Activated naive CD8-positive, alpha-beta T cell (primary cell): Measurements from ENCODE around the gene OSMR.

Source experiments
- H3K27ac Mint-ChIP-seq: one replicate; pipeline ENCODE4 v1.8.0; 2021; ENCODE audit warnings: mixed read lengths
- H3K27me3 Mint-ChIP-seq: one replicate; pipeline ENCODE4 v1.8.0; 2021; ENCODE audit warnings: mixed read lengths
- H3K36me3 Mint-ChIP-seq: one replicate; pipeline ENCODE4 v1.8.0; 2021; ENCODE audit warnings: mixed read lengths
- H3K4me1 Mint-ChIP-seq: one replicate; pipeline ENCODE4 v1.8.0; 2021; ENCODE audit warnings: low read depth, mixed read lengths
- H3K4me3 Mint-ChIP-seq: one replicate; pipeline ENCODE4 v1.8.0; 2021; ENCODE audit warnings: mild to moderate bottlenecking, mixed read lengths
- H3K9me3 Mint-ChIP-seq: one replicate; pipeline ENCODE4 v1.8.0; 2021; ENCODE audit warnings: low read depth, mixed read lengths

OSMR gene

DNA sequence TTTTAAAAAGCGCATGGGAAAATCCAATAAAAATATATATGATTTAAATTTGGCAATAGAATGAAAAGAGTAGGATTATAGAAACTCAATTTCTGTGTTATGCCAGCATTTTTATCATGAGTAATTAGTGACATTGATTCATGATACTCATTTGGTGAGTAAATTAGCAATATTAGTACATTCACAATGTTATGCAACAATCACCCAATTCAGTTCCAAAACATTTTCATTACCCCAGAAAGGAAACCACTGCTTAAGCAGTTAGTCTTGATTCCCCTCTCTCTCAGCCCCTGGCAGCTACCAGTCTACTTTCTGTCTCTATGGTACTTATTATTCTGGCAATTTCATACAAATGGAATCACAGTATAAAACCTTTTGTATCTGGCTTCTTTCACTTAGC is 27.0 kb downstream of the OSMR start:
- Mint-ChIP-seq H3K4me1 (no peaks in the 10 kb centered on the region), H3K27ac (no peak overlapping the region), H3K27me3 (peaks cover 36% of the 10 kb centered on the region), H3K36me3 (no peaks in the 10 kb centered on the region), H3K4me3 (no peak overlapping the region), H3K9me3 (no peaks in the 10 kb centered on the region)

DNA sequence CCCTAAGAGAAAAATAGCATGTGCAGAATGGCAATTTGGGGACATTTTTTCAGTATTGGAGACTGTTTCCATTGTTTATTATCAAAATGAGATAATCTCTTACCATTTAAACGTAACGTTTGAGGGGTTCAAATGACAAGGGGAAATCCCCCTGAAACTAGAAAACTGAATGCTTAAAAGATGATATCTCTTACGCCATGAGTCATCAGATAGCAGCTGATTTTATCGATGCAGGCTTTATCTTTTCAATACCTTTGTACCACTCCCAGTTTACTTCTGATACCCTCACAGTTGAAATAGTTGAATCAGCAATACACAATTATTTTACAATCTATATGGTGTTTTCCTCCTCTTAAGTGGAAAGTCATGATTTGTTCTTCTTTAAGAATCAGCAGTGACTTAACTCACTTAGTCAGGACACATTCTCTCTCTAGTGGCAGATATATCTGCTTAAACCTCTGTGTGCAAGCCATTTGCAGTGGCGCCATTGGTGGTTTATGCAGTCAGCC is 29.2 kb downstream of the OSMR start:
- H3K4me1 Mint-ChIP-seq: no peaks in the 10 kb centered on the region
- H3K27me3 Mint-ChIP-seq: peaks cover 33% of the 10 kb centered on the region
- H3K27ac Mint-ChIP-seq: no peak overlapping the region
- no peak overlapping the region for H3K4me3 Mint-ChIP-seq
- H3K9me3 Mint-ChIP-seq: no peaks in the 10 kb centered on the region
- H3K36me3 Mint-ChIP-seq: no peaks in the 10 kb centered on the region

GRCh38 chr5:38878391-38879077 is 32.7 kb downstream of the OSMR start:
- no peaks in the 10 kb centered on the region for H3K9me3 Mint-ChIP-seq
- no peaks in the 10 kb centered on the region for H3K36me3 Mint-ChIP-seq
- peaks cover 24% of the 10 kb centered on the region for H3K27me3 Mint-ChIP-seq
- H3K4me3 Mint-ChIP-seq: no peak overlapping the region
- H3K27ac Mint-ChIP-seq: no peak overlapping the region
- H3K4me1 Mint-ChIP-seq: no peaks in the 10 kb centered on the region

GRCh38 chr5:38879078-38879460 is 33.3 kb downstream of the OSMR start:
- no peak overlapping the region for H3K27ac Mint-ChIP-seq
- no peaks in the 10 kb centered on the region for H3K9me3 Mint-ChIP-seq
- no peaks in the 10 kb centered on the region for H3K36me3 Mint-ChIP-seq
- H3K27me3 Mint-ChIP-seq: peaks cover 21% of the 10 kb centered on the region
- no peak overlapping the region for H3K4me3 Mint-ChIP-seq
- H3K4me1 Mint-ChIP-seq: no peaks in the 10 kb centered on the region

- no peaks in the 10 kb centered on the region for H3K9me3 Mint-ChIP-seq
- H3K27me3 Mint-ChIP-seq: peaks cover 12% of the 10 kb centered on the region
- no peak overlapping the region for H3K27ac Mint-ChIP-seq
These were observed 38.0 kb downstream of the OSMR start for GRCh38 chr5:38883842-38884241.

GRCh38 chr5:38885208-38885607 is 39.4 kb downstream of the OSMR start:
- no peaks in the 10 kb centered on the region for H3K9me3 Mint-ChIP-seq
- H3K27me3 Mint-ChIP-seq: peaks cover 10% of the 10 kb centered on the region
- H3K27ac Mint-ChIP-seq: no peak overlapping the region
- no peaks in the 10 kb centered on the region for H3K36me3 Mint-ChIP-seq
- H3K4me3 Mint-ChIP-seq: no peak overlapping the region
- no peaks in the 10 kb centered on the region for H3K4me1 Mint-ChIP-seq

More at GRCh38 chr5:38883842-38884241, 38.0 kb downstream of the OSMR start:
- no peaks in the 10 kb centered on the region for H3K4me1 Mint-ChIP-seq
- no peak overlapping the region for H3K4me3 Mint-ChIP-seq
- no peaks in the 10 kb centered on the region for H3K36me3 Mint-ChIP-seq

- no peak overlapping the region for H3K4me3 Mint-ChIP-seq
- peaks cover 21% of the 10 kb centered on the region for H3K27me3 Mint-ChIP-seq
- H3K4me1 Mint-ChIP-seq: no peaks in the 10 kb centered on the region
- no peak overlapping the region for H3K27ac Mint-ChIP-seq
- H3K36me3 Mint-ChIP-seq: no peaks in the 10 kb centered on the region
- H3K9me3 Mint-ChIP-seq: no peaks in the 10 kb centered on the region
These were observed 42.2 kb downstream of the OSMR start for GRCh38 chr5:38888041-38888440.

- no peaks in the 10 kb centered on the region for H3K4me1 Mint-ChIP-seq
These were observed 43.6 kb downstream of the OSMR start for GRCh38 chr5:38889424-38889823.

GRCh38 chr5:38891563-38891962 is 45.8 kb downstream of the OSMR start:
- Mint-ChIP-seq H3K4me3 (no peak overlapping the region), H3K9me3 (peaks cover 16% of the 10 kb centered on the region), H3K27ac (no peak overlapping the region), H3K36me3 (no peaks in the 10 kb centered on the region), H3K27me3 (peaks cover 14% of the 10 kb centered on the region), H3K4me1 (no peaks in the 10 kb centered on the region)

More at GRCh38 chr5:38889424-38889823, 43.6 kb downstream of the OSMR start:
- Mint-ChIP-seq H3K4me3 (no peak overlapping the region), H3K27me3 (peaks cover 21% of the 10 kb centered on the region), H3K27ac (no peak overlapping the region), H3K36me3 (no peaks in the 10 kb centered on the region), H3K9me3 (peaks cover 9% of the 10 kb centered on the region)

DNA sequence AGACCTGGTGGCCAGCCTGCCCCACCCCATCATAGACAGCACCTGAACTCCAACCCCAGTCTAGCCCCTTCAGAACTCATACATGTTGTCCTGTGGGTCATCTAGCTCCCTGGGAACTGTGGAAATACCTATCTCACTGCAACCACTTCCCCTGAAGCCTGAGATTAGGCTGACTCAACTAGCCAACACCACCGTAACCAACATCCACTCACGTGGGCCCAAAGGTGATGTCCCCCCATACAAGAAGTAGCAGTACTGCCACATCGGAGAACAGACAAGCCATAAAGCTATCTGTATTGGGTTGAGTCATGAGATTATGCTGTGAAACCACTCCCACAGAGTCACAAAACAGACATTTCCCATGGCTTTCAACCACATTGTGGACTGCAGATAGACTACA is 46.6 kb downstream of the OSMR start:
- peaks cover 14% of the 10 kb centered on the region for H3K27me3 Mint-ChIP-seq
- H3K27ac Mint-ChIP-seq: no peak overlapping the region
- peaks cover 21% of the 10 kb centered on the region for H3K9me3 Mint-ChIP-seq
- no peak overlapping the region for H3K4me3 Mint-ChIP-seq
- no peaks in the 10 kb centered on the region for H3K4me1 Mint-ChIP-seq
- no peaks in the 10 kb centered on the region for H3K36me3 Mint-ChIP-seq

- Mint-ChIP-seq H3K4me3 (no peak overlapping the region), H3K9me3 (peaks cover 21% of the 10 kb centered on the region), H3K27me3 (peaks cover 10% of the 10 kb centered on the region), H3K27ac (no peak overlapping the region), H3K36me3 (peaks cover 3% of the 10 kb centered on the region), H3K4me1 (no peaks in the 10 kb centered on the region)
These were observed 50.9 kb downstream of the OSMR start for GRCh38 chr5:38896760-38897159.

- Mint-ChIP-seq H3K36me3 (peaks cover 5% of the 10 kb centered on the region), H3K4me1 (no peaks in the 10 kb centered on the region), H3K27ac (no peak overlapping the region), H3K4me3 (no peak overlapping the region), H3K27me3 (peaks cover 6% of the 10 kb centered on the region), H3K9me3 (peaks cover 15% of the 10 kb centered on the region)
These were observed 54.1 kb downstream of the OSMR start for GRCh38 chr5:38899936-38900335.

GRCh38 chr5:38905516-38905915 is 59.7 kb downstream of the OSMR start:
- Mint-ChIP-seq H3K36me3 (peaks cover 5% of the 10 kb centered on the region), H3K27me3 (peaks cover 9% of the 10 kb centered on the region), H3K4me3 (no peak overlapping the region), H3K4me1 (no peaks in the 10 kb centered on the region), H3K9me3 (peaks cover 15% of the 10 kb centered on the region), H3K27ac (no peak overlapping the region)

DNA sequence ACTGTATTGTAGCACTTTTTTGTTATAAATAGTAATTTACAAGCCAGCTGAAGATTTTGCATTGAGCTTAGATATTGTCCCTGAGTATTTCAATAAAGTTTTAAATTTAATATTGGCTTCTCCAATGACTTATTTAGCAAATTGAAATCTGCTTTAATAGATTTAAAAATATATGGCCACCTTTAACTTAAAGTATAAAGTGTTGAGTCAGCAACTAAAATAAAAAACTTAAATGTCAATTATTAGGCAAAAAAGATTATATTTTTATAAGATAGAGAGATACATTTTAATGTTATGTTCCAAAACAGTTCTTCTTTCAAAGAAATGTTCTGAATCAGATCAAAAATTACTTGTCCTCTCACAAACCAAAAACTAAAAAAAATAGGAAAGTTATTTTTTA is 60.7 kb downstream of the OSMR start:
- Mint-ChIP-seq H3K4me3 (no peak overlapping the region), H3K27ac (no peak overlapping the region), H3K4me1 (no peaks in the 10 kb centered on the region), H3K36me3 (peaks cover 2% of the 10 kb centered on the region), H3K27me3 (peaks cover 8% of the 10 kb centered on the region), H3K9me3 (peaks cover 15% of the 10 kb centered on the region)

DNA sequence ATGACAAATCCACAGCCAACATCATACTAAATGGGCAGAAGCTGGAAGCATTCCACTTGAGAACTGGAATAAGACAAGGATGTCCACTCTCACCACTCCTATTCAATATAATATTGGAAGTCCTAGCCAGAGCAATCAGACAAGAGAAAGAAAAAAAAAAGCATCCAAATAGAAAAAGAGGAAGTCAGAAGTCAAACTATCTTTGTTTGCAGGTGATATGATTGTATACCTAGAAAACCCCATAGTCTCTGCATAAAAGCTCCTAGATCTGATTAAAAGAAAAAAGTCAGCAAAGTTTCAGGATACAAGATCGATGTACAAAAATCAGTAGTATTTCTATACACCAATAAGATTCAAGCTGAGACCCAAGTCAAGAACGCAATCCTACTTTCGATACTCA is 66.1 kb downstream of the OSMR start:
- H3K27me3 Mint-ChIP-seq: peaks cover 9% of the 10 kb centered on the region
- H3K4me1 Mint-ChIP-seq: no peaks in the 10 kb centered on the region
- H3K4me3 Mint-ChIP-seq: no peak overlapping the region
- no peak overlapping the region for H3K27ac Mint-ChIP-seq
- no peaks in the 10 kb centered on the region for H3K36me3 Mint-ChIP-seq
- H3K9me3 Mint-ChIP-seq: peaks cover 12% of the 10 kb centered on the region

DNA sequence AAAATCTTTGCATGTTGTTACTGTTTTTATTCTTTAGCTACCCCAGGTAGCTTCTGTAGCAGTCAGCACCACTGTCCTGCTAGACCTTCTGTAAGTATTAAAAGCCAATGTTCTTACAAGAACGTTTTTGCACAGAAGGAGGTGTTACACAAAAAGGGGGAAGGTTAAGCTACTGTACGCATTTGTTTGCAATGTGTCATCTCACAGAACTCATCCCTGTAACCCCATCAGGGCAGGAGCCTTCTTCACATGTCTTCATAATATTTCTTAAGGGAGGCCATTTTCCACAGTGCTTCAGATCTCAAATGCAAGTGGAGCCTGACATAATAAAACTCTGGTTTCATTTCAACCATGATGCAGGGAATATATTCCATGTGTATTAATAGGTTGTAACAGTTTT is 67.9 kb downstream of the OSMR start:
- H3K27me3 Mint-ChIP-seq: peaks cover 4% of the 10 kb centered on the region

More for the DNA sequence above, 67.9 kb downstream of the OSMR start:
- H3K4me3 Mint-ChIP-seq: no peak overlapping the region
- no peaks in the 10 kb centered on the region for H3K36me3 Mint-ChIP-seq
- no peaks in the 10 kb centered on the region for H3K4me1 Mint-ChIP-seq
- no peak overlapping the region for H3K27ac Mint-ChIP-seq
- H3K9me3 Mint-ChIP-seq: peaks cover 10% of the 10 kb centered on the region
